Measurements from ENCODE around the gene ALK.

The ALK gene

DNA sequence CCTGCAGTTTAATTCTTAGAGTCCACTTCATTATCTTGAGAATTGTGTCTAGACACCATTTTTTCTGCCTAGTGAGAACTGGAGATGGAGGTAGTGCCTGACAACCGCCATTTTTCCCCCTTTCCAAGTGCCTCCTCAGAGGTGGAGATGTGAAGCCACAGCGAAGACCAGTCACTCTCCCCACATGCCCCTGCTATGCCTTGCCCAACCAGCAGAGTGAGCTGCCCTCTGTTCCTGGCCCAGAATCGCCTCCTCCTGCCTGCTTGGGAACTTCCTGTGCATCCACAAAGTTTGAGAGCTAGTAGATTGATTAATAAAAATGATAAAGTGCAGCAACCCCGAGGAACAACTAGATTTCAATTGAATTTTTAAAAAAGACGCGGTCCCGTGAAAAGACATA, 682.9 kb downstream of the ALK start:
- DNase-seq, result no peak

DNA sequence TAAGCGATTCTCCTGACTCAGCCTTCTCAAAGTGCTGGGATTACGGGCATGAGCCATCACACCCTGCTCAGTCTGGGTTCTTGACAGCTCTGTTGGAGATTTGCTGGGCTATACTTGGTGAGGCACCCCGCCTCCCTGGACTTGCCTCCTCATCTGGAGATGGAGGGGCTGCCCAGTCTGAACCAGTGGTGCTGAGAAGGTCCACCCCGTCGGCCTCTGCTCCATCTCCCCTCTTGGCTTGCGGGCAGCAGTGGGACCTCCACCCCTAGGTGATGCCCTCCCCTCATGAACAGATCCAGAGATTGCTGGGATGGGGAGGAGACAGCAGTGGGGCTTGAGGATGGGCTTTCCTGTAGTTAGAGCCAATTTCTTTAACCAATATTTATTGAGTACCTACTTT, 685.3 kb downstream of the ALK start:
- no peak for DNase-seq

DNA sequence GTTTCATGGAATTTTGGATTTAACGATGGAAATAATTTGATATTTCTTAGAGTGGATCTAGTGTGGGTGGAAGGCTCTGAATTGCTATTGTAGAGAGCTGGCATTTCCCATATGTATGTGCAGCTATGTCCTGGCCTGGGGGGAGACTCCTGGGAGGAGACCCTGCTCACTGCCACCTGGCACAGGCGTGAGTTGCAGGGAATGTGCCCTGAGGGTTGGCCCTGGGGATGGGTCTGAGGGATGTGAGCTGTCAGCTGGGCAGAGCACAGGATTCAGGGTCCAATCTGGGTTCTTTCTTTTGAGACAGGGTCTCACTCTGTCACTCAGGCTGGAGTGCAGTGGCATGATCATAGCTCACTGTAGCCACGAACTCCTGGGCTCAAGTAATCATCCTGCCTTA, 686.0 kb downstream of the ALK start:
- DNase-seq, result no peak

DNA sequence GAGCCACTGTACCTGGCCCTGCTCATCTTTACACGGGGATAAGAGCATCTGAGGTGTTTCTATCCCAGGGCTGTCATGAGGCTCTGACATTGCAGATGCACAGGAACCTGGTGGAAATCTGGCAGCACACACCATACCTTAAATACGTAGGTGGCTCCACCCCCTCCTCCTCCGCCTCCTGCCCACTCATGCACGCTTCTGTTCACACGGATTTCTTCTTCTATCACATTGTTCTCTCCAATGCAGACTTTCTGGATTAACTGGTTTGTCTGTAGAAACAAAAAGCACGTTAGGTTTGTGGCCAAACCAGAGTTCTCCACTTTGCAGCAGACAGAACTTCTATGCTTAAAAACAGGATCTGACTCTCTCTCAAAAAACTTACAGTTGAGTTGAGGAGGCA, 688.0 kb downstream of the ALK start:
- DNase-seq, result no peak

DNA sequence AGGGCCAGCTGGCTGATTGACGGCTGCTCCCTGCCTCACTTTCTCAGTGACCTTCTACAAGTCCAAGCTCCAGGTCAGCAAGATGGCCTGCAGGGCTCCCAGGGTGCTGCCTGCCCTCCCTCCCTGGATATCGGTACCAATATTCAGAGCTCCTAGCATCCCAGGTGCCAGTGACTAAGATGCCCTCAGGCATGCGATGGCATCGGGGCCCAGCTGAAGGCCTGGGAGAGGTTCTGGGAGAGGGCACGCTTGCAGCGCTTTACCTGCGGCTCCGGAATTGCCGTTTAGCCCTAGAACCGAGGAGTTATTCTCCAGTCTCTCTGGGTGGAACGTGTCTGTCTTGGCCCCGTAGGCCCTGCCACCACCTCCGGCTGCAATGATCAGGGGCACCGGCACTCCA, 689.3 kb downstream of the ALK start:
- DNase-seq, result no peak

DNA sequence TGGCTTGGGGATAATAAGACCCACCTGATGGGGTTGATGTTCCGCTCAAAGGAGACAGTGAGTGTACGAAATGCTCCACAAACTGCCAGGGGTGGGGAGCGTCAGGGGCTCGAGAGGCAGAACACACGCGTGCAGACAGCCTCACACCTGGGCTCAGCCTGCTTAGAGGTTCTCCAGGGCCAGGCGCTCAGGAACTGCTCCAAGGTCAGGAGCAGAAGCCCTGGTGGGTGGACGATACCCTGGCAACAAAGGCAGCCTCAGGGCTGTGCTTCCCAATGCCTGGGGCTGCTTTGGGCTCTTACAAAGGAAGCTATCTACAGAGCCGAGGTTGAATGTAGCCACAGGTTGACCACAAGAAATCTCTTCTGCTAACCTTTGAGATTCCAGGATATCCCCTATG, 691.7 kb downstream of the ALK start:
- DNase-seq, result no peak

DNA sequence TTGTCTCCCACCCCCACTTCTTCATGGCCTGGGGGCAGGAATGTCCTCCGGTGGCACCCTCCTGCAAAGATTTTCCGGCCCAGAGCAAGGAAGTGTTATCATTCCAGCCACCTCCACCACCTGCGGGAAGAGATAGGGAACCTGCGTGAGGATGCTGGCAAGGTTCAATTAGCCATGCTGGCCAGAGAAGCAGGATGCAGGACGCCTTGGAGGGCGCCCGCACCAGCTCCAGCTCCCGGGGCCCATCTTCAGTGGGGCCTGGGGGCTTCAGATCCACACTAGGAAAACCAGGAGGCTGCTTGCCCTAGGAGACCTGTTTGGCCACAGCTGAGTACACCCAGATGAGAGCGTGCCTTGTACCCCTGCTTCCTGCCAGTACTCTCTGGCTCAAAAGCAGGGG, 692.4 kb downstream of the ALK start:
- no peak for DNase-seq

DNA sequence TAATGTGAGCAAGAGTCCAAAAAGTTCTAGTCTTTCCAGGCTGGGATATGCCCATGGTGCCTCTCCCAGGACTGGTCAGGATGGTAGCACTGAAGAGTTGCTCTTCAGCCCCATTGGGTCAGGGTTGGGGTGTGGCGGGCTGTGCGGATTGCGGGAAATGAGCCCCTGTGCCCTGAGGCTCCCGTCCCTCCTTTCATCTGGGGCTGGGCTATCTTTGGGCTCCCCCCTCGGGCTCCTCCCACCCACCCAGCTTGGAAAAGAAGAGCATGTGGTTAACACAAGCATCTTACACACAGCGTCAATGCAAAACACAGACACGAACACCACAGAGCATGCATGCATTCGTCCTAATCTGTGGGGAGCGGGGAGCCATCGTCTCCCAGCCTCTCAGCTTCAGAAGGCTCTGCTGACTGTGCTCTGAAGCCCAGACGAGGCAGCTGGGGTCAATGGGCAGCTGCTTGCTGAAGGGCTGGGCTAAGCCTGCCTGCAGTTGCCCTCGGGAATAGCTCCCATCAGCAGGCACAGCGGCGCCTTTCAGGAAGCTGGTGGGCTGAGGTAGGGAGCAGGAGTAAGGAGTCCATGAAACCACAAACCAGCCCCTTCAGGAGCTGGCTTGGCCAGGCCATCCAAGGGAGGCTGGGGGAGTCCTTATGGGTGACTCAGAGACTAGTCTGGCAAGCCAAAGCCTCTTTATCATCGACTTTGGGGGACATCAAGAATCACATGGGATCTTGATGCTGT, 693.3 kb downstream of the ALK start:
- DNase-seq, result no peak

DNA sequence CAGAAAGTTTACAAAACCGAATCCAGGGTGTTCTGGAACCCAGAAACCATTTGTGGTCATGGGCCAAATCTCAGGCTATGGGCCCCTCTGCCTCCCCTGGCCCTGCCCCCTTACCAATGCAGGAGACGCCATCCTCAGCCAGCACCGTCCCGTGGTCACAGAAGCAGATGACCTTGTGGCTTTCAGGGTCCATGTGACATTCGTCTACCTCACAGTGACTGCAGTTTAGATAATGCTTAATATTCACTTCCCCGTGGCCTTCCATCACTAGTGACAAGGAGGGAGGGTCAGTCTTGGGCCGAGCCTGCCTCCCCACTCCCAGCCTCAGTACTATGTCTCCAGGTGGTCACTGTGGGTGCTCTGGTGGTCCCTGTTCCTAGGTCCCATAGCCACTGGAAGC, 694.6 kb downstream of the ALK start:
- DNase-seq, result no peak

DNA sequence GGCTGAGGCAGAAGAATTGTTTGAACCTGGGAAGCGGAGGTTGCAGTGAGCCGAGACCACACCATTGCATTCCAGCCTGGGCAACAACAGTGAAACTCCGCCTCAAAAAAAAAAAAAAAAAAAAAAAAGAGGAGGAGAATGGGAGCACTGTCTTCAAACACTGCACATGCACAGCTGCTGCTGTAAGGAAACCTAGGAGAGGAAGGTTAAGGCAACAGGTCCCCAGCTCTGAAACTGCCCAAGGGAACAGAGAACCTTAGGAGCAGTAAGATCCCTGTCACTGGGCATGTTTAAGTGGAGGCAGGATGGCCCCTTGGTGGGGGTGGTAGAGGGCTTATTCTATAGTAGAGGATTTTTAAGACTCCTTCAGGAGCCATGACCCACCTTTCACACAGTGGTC, 695.0 kb downstream of the ALK start:
- no peak for DNase-seq

DNA sequence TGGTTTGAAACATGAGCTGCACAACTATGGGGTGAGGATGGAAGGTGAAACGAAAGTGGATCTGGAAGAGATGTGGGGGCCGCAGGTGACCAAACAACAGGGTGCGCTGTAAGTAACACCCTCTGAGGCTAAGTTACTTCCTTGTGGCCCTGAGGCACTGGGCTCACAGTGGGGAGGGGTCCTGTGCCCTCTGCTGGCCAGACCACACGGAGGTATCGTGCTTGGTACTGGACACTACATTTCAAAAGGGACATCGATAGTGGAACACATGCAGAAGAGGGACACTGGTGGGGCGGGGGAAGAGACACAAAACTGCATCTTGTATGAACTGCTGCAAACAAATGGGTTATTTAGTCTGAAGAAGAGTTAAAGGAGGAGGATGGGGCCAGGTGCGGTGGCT, 695.6 kb downstream of the ALK start:
- DNase-seq, result no peak

DNA sequence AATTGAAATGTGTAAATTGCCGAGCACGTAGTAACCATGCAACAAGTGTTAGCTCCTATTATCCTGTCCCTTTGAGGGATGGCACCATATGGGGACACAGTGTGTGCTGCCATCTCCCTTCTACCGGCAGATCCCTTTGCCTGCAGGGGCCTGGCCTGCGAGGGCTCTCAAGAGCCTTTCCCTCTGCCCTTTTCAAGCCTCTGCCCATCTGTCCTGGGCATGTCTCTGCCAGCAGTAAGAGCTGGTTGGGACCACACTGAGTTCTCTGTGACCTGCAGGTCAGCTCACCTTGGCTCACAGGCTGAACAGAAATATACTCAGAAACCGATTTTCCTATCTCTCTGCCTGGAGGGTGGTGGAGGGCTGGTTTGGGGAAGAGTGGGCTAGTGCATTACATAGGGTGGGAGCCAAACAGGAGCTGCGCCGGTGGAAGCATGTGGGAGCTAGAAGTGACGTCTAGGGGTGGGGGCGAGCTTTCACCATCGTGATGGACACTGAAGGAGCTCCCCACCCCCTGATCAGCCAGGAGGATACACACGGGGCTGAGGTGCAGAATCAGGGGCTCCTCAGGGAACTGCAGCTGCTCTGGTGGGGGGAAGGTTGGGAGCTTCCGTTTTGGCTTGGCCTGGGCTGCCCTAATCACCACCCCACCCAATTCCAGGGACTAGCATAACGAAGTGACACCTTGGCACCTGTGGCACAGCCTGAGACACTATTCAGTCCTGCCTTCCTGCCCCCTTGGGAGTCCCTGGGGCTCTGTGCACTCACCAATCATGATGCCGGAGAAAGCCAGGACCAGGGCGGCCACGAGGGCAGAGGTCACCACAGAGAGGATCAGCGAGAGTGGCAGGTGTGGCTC, 696.5 kb downstream of the ALK start:
- no peak for DNase-seq

DNA sequence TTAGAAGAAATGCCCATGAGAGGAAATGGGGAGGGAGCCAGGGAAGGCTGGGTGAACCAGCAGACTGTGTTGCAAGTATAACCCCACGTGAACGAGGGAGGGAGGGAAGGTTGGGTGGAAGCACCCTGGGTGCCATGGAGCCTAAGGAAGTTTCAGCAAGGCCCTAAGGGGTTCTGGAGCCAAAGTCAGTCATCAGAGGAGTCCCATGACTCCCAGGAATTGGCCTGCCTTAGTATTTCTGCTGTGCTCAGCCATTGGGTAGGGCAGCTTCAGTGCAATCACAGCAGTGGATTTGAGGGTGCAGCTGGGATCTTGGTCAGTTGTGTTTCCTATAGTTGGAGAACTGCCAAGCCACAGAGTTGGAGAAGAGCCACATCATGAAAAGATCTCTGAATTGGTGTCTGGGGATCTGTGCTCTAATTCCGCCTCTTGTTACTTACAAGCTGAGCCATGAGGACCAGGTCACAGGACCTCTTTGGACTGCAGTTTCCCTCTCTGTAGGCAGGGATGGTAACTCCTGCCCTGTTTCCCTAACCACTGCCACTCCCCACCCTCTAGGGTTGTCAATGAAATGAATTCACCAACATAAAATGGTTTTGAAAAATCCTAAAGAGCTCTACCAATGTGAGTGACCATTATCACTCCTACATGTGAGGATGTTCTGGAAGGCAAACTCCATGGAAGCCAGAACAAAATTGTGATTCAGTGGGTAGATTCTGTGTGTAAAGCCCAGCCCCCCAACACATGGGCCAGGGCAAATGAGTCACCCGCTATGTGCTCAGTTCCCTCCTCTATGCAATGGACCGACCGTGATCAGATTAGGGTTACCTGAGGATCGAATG, 697.3 kb downstream of the ALK start:
- DNase-seq, result no peak

DNA sequence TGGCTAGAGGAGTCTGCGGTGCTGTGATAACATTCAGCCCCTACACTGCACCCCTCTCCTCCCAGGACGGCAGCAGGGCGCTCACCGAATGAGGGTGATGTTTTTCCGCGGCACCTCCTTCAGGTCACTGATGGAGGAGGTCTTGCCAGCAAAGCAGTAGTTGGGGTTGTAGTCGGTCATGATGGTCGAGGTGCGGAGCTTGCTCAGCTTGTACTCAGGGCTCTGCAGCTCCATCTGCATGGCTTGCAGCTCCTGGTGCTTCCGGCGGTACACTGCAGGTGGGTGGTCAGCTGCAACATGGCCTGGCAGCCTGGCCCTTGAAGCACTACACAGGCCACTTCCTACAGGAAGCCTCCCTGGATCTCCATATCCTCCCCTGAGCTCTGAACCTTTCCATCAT, 698.1 kb downstream of the ALK start:
- DNase-seq, result no peak

DNA sequence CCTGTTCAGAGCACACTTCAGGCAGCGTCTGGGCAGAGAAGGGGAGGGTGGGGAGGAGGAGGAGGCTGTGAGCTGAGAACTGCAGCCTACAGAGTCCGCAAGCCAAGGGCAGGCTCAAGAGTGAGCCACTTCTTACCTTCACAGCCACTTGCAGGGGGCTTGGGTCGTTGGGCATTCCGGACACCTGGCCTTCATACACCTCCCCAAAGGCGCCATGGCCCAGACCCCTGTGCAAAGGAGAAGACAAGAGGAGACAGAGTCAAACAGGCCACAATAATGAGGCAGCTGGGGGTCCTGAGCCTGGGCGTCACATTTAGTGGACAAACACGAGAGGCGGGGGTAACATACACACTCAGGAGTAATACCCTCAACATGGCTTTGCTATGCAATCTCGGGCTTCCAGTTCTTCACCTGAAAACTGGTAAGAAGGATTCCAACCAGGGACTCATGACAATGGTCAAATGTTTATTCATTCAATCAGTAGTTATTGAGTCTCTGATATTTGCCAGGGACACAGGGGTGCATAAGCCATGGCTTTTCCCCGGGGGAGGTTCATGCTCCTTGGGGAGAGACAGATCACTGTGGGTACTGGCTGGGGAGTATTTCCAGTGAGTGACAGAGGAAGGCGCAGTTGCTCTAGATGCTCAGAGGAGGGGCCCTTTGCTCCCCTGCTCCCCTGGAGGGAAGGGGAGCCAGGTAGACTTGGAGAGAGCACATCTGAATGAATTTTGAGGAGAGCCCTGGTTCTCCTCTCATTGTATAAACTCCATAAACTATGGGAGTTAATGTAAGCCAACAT, 698.8 kb downstream of the ALK start:
- DNase-seq, result no peak

DNA sequence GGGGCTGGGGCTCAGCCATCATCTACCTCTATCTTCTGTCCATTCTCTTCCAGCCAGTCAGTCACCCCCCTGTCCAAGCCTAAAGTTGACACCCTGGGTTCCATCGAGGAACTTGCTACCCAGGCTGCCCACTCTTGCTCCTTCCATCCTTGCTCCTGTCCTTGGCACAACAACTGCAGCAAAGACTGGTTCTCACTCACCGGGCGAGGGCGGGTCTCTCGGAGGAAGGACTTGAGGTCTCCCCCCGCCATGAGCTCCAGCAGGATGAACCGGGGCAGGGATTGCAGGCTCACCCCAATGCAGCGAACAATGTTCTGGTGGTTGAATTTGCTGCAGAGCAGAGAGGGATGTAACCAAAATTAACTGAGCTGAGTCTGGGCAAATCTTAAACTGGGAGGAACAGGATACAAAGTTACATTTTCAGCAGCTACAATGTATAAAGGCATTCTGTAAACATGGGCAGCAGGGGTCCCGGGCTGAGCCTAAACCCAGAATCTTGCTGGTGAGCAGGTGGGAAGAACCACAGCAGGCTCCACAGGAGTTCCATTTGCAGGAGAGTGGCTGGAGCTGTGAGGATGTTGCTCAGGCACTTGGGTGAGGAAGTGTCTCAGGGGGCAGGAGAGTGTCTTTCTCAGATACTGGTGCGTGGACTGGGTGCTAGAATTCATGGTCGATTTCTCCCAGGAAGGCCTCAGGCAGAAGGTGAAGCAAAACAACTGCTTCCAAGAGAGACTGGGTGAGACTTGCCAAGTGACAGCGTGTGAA, 700.7 kb downstream of the ALK start:
- DNase-seq, result no peak

DNA sequence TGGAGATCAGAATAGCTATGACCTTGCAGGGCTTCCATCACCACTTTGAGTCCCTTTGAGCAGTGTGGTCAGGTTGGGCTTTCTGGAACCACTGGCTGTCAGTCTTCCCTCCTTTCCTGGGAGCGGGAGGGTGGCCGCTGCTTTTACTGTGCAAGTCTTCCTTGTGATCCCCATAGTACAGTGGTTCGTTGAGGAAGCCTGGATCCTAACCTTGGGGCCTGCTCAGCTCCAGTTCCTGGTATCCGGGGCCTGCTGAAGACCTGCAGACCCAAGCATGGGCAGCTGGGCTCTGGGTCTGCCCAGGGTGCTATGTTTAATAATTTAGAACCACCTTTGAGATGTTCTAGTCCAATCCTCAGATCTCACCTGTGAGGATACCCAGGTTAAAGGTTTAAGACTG, 702.0 kb downstream of the ALK start:
- DNase-seq, result no peak

DNA sequence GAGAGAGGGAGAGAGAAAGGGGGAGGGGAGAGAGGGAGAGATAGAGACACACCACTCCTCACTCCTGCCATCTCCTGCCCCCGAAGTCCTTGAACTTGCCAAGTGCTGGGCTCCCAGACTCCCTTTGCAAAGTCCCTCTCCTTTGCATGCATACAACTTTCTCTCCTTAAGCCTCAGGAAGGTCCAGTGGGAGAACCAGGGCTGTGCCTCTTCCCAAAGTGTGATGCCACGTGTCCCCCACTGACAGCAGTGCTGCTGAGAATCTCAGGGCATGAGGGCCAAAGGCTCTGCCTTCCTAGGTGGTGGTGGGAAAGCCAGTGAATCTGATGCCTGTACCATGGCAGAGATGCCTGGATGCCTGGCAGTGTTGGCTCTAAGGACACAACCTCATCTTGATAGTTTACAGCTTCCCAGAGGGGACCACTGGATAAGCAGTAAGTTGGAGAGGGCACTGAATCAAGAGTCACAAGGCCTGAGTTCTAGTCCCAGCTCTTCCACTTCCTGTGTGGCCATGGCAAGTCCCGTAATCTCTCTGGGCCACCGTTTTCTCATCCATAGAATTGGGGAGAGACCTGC, 702.7 kb downstream of the ALK start:
- no peak for DNase-seq

DNA sequence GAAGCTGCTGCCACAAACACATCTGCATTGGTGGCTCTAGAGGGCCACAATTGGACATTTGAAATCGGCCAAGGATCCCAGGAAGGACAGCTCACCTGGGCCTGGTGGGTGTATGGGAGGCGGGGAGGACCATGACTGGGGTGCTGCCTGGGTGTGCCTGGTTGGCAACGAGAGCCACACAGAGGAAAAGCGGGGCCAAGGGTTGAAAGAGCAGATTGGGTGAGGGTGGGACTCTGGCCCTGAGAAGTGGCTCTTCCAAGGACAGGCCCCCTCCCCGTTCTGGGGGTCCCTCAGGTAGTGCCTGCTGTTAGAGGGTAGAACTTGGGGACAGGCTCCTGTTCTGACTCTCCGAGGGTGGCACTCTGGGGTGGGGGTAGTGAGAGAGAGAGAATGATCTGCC, 703.3 kb downstream of the ALK start:
- no peak for DNase-seq

DNA sequence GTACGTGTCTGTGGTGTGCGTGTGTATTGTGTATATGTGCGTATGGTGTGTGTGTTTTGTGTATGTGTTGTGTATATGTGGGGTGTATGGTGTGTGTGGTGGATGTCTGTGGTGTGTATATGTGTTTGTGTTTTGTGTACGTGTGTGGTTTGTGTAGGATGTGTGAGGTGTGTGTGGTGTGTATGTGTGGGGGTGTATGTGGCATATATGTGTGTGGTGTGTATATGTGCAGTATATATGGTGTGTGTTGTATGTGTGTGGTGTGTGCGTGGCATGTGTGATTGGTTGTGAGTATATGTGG, 704.8 kb downstream of the ALK start:
- no peak for DNase-seq

DNA sequence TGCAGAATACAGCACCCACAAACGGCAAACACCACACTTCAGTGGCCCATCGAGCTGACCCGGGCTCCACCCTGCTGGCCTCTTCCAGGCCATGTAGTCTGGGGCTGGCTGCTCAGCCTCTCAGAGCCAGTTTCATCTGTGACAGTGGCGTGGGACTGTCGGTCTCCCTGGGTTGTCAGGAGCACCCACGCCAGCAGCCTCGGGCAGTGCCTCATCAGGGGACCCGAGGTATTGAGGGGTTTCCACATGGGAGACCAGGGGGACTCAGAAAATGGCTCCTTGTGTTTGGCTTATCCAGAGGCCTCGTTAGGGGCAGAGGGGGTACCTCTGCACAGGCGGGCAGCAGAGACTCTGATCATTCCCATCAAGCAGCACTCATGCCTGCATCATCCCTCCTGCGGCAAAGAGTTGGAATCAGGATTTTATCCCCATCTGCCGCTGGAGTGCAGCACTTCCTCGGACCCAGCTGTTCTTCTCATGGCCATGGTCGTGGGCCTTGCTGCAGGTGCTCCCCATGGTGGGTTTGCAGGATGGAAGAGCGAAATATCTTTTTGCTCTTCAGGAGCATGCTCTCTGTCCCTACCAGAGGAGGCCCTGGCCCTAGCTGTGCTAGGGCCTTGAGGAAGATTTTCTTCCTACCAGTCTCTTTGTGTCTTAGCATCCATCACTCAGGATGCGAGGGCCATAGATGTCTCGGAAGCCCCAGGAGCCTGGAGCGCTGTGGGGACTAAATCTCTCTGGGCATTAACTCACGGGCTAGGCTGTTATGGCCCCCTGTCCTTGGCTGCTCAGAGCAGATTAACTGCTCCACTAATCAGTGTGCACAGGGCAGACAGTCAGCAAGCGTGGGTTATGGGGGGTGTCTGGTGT, 705.4 kb downstream of the ALK start:
- DNase-seq, result no peak
